COLO829 (cell line): Measurements from ENCODE around the gene LINC00305.

Experiments
- DNase-seq: peaks from one replicate; pipeline ENCODE4 v3.0.0; 2012; ENCODE audit warnings: low spot score

Gene LINC00305

DNA sequence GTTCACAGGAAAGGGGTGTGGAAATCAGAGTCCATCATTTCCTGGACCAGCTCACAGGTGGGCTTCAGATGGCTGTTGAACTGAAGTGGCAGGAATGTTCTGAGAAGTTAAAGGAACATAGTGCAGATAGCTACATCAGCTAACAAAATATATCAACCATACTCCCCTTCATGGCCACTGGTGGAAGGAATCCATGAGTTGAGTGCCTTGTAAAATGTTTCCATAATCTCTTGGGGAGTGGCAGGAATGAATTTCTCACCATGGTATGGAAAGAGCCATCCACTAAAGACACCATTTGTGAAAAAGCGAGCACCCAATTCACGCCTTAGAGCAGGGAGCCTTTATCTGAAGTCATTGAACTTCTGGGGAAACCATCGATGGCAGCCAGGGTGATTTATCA lies at the start of gene LINC00305:
TSS of gene LINC00305 (minus strand) at position 101 of the 400 bp plus-strand sequence.
- DNase-seq, result no peak

DNA sequence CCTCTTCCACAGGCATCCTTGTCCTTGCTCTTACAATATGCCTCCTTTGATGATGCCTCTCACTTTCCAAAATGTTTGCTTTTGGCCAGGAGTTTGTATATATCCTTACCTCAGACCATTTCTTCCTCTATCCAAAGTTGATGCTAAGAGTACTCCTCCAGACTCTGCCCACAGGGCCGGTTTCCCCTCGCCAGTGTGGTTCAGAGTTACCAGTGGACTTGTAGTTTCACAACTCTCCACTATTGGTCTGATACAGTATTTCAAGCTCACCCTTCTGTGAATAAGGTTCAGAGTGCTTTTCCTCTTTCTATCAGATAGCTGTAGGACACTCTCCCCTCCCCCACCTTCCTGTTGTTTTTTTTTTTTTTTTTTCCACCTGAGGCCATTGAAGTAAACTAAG lies 42.2 kb upstream of the LINC00305 start:
- DNase-seq, result no peak

- DNase-seq, result no peak
These were observed 37.1 kb upstream of the LINC00305 start for GRCh38 chr18:64185987-64186386.

- peak; percentile 7 for DNase-seq
These were observed 34.8 kb upstream of the LINC00305 start for GRCh38 chr18:64183665-64184064.

DNA sequence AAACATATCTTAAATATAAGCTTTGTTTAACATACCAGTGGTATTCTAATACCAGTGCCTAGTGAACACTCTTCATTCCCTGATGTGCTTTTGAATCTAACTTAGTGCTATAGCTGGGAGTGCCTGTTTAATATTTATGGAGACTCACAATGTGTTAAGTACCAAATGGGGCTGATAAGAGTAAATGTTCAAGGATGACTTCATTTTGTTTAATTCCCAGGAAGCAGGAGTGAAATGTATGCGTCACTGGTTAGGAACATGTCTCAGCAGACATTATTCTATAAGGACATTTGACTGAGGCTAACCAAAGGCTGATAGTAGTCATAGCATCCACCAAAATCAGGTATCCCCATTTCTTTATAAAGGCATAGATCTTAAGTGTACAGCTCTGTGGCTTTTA lies 31.7 kb upstream of the LINC00305 start:
- no peak for DNase-seq

GRCh38 chr18:64180171-64180570 lies 31.3 kb upstream of the LINC00305 start:
- no peak for DNase-seq

DNA sequence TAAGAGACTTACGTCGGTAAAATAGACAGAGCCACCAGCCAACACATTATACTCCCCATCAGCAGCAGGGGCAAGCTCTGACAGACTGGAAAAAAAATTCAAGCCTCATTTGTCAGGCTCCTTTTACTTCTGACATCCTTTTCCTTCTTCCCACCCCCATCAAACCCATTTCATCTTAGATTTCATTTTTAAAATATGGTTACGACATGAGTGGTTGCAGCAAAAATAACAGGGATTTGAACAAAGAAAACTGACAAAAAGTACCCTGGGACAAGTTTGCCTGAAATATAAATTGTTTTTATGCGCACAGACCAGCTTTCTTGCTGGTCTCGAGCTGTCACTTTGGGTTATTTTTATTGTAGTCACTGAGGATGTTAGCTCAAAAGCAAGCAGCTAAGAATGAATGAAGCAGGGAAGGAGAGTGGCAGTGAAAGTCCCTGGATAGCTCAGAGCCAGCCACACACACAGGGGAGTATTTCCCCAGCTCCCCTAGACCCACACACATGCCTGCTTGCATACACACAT lies 30.7 kb upstream of the LINC00305 start:
- DNase-seq, result no peak

GRCh38 chr18:64178860-64179259 lies 30.0 kb upstream of the LINC00305 start:
- DNase-seq, result no peak

DNA sequence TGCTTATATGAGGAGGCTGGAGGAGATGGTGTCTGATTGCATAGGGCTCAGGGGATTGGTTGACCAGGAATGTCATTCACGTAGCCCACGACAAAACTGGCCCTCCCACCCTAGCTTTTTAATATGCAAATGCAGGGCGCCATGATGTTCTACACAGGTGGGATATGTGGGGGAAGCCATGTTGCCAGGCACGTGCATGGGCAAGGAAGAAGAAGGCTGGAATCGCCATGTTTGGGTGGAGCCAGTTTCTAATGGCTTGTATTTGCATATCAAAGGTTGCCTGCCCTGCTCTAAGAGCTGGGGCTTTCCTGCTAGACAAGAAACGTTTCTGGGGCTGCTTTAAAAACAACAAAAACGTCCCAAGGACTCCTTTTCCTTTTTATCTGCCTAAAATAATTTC lies 26.5 kb upstream of the LINC00305 start:
- DNase-seq, result no peak

DNA sequence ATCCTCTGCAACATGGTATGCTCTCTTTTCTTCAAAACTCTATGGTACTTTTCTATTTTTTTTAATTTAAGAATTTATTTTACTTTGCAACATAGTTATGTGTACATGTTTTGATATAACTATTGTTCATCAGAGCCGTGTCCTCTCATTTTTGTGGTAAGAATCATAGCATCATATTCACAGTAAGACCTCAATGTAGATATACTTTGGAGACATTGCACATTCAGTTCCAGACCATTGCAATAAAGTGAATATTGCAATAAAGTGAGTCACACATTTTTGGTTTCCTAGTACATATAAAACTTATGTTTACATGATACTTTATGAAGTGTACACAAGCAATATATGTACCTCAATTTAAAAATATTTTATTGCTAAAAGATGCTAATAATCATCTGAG lies 22.7 kb upstream of the LINC00305 start:
- DNase-seq, result no peak

GRCh38 chr18:64167408-64167925 lies 18.6 kb upstream of the LINC00305 start:
- DNase-seq, result no peak

- DNase-seq, result no peak
These were observed 17.0 kb upstream of the LINC00305 start for GRCh38 chr18:64165906-64166305.

DNA sequence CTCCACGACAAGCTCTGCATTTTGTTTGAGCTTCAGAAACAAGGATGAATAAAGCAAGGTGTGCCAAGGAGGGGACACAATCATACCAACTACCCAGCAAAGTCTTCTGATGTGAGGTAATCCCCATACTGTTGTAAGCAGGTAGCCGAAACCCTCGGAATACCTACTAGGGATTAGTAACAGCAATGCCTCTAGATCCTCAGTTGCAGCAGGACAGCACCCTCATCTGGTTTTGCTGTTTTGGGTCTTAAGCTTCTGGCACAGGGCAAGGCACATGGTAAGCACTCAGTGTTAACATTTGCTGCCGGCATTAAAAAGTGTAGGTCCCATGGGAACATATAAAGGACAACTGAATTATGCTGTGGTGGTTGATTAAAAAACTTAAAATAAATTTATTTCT lies 16.0 kb upstream of the LINC00305 start:
- DNase-seq, result no peak

DNA sequence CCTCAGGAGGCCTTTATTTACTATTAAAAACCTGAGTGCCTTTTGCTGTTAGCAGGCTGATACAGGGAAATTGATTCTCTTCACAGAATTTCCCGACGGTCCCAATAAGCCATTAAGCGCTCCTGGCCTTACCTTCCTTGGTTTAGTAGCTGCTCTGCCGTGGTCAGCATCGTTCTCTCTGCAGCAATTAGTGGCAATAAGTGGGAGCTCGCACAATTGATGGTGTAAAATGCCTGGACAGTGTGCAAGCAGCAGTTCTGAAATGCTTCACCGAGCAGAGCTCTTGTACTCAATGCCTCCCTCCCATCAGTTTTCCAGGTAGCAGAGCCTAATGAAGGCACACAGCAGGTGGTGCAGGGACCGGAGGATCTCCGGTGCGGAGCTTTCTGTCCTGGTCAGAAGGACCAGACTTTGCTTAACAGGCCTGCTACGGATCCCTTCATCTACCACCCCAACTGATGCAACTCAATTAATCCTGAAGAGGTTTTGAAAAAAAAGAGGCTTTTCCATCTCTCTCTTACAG lies 1.1 kb upstream of the LINC00305 start:
- DNase-seq, result no peak

- no peak for DNase-seq
These were observed 6.0 kb downstream of the LINC00305 start for GRCh38 chr18:64142904-64143303.

DNA sequence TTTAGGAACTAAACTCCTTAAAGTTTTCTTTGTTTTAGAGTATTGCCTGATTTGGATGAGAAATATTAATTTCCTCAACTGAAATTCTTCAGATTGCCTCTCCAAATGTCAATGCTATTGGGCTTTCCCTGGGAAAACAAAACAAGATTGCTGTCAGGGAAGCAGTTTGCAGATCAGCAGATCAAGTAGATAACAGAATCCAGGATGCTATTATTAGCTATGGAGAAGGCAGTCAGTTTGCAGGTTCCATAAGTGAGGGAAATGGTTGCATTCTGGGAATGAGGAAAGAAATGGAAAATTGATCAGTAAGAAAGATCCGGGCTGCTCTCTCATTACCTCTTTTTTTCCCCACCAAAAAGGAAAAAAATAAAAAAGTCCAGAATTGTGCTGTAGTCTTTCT lies 11.0 kb downstream of the LINC00305 start:
- no peak for DNase-seq

- peak; percentile 9 for DNase-seq
These were observed 14.7 kb downstream of the LINC00305 start for GRCh38 chr18:64134044-64134747.

- DNase-seq, result no peak
These were observed 16.0 kb downstream of the LINC00305 start for GRCh38 chr18:64132871-64133270.

GRCh38 chr18:64131314-64131713 lies 17.6 kb downstream of the LINC00305 start:
- no peak for DNase-seq

DNA sequence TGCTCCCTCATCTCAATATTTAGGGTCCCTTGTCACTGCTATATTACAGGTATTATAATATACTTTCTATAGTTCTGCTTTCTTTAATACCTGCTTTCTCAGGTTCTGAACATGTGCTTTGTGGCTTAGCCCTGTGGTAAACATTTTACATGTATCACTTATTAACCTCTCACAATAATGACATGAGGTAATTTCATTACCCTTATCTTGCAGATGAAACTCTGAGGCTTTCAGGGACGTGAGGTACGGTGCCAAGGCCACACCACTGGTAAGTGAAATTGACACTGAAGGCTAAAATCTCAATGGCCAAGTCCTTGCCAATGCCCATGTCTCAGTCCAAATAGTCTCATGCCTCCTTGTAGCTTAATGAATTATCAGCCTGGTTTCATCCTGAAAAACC lies 21.7 kb downstream of the LINC00305 start:
- no peak for DNase-seq

DNA sequence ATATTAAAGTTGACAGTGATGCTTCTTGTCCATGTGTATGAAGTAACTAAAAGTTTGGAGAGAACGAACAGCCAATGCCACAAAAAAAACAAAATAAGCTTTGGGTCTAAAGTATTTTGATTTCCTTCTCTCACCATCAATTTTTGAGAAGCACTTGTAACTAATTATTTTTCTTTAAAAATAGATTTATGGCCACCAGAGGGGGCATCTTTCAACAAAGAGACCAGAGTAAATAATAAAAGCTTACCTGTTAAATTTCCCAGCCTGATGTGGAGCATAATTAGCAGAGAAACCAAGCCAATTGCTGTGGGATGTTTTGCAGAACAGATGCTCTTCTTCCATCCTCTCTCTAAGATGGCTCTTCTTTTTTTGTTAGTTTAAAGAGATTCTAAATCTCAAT lies 29.0 kb downstream of the LINC00305 start:
- peak; percentile 10 for DNase-seq

GRCh38 chr18:64118406-64118805 lies 30.5 kb downstream of the LINC00305 start:
- DNase-seq, result no peak

GRCh38 chr18:64116571-64117175 lies 32.2 kb downstream of the LINC00305 start:
- peak; percentile 23 for DNase-seq
